H1 (cell line): ENCODE measurements around the gene SERPING1.

ENCODE experiments used
- ATF2 ChIP-seq: IDR thresholded peaks from 2 replicates; pipeline ENCODE4 v1.6.1; 2012; ENCODE audit warnings: low read length, inconsistent platforms
- CTCF ChIP-seq, 3 experiments: IDR thresholded peaks; 1 replicate in 2 of 3; 2 replicates in 1 of 3; pipeline versions ENCODE4 v1.5.1 to v1.6.1; 2011; ENCODE audit warnings: low read length in 3 of 3, mild to moderate bottlenecking in 3 of 3, inconsistent platforms in 2 of 3, low read depth in 1 of 3, moderate library complexity in 1 of 3; ENCODE audit not compliant: insufficient read depth in 1 of 3; ENCODE audit errors: control extremely low read depth in 1 of 3
- POLR2A ChIP-seq, 2 experiments: IDR thresholded peaks; 1 replicate in 1 of 2; 2 replicates in 1 of 2; pipeline ENCODE4 v1.6.1; 2011; ENCODE audit warnings: low read depth in 2 of 2, low read length in 2 of 2, mild to moderate bottlenecking in 2 of 2; ENCODE audit errors: control extremely low read depth in 1 of 2
- RXRA ChIP-seq: IDR thresholded peaks from 2 replicates; pipeline ENCODE4 v1.6.1; 2011; ENCODE audit warnings: low read depth, mild to moderate bottlenecking, low read length, moderate library complexity; ENCODE audit not compliant: insufficient read depth
- SIN3A ChIP-seq, 2 experiments: IDR thresholded peaks in 1 of 2; conservative IDR thresholded peaks in 1 of 2; 2 replicates each; pipeline ENCODE4 v1.6.1; 2011 to 2012; ENCODE audit warnings: low read length in 2 of 2, improper control_type of control experiment in 1 of 2, low read depth in 1 of 2, mild to moderate bottlenecking in 1 of 2
- SIRT6 ChIP-seq: IDR thresholded peaks from one replicate; pipeline ENCODE4 v1.7.1; 2012; ENCODE audit warnings: low read length, inconsistent platforms

GRCh38 chr11:57637626-57638004 lies 40.1 kb downstream of the SERPING1 start:
- TF ChIP-seq CTCF (IDR thresholded peaks at IDR 0.05; ENCODE audit: control extremely low read depth in 1 of 3, insufficient read depth in 1 of 3, low read depth in 1 of 3, low read length in 3 of 3) (no peak), SIRT6 (no peak), POLR2A (IDR thresholded peaks at IDR 0.05; ENCODE audit: control extremely low read depth in 1 of 2, low read depth in 2 of 2, low read length in 2 of 2) (no peak), RXRA (no peak), SIN3A (conservative IDR thresholded peaks at IDR 0.05 in 1 of 2, IDR thresholded peaks at IDR 0.05 in 1 of 2; ENCODE audit: low read depth in 1 of 2, low read length in 2 of 2) (no peak), ATF2 (no peak)
